Measurements from ENCODE around the gene VIT. TPM values are rescaled to one million over a fixed set of nuclear protein-coding genes. Genes with fewer than 3 reads are reported as not detected.
A peak's percentile ranks its signal among the peaks of the same experiment; 100 is the strongest.

The VIT gene
- total and polyA plus RNA-seq, 7 donors = 1.2 to 8.5 (median 4.5) TPM

DNA sequence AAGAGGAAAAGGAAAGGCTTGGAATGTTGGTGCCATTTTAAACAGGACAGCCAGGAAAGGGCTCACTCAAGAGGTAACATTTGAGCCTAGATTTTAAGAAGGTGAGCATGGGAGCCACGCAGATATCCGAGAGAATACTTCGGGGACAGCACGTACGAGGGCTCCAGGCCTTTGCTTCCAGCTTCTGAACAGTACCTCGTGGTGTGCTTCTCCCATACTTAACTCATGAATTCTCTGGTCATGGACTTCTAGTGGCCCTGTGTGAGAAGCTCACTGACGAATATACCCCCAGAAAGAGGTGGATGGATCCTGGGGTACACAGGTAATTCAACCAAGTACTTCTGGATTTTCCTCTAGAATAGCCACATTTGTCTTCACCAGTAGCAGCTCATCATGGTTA is 2.7 kb upstream of the VIT start:
- H3K27ac ChIP-seq = no peak overlapping the region
- no peaks in the 10 kb centered on the region for H3K27me3 ChIP-seq (ENCODE audit: insufficient read depth in 3 of 3, low read length in 2 of 3)
- intact Hi-C loops (cut with DNase I) = no loop called here
- H3K36me3 ChIP-seq (ENCODE audit: insufficient read depth in 1 of 2, low read depth in 1 of 2) = no peaks in the 10 kb centered on the region
- no peak for ATAC-seq
- no peak for DNase-seq
- no peak overlapping the region for H3K4me3 ChIP-seq
- H3K4me1 ChIP-seq = no peaks in the 10 kb centered on the region
- TF ChIP-seq CTCF (IDR thresholded peaks at IDR 0.05) = no peak
- 92 to 96% (median 95%) methylated on average over 7 of the region's 7 CpGs for WGBS, 3 donors
- no peaks in the 10 kb centered on the region for H3K9me3 ChIP-seq

GRCh38 chr2:36695746-36696415 is 626 bp upstream of the VIT start:
- Histone ChIP-seq H3K27ac (no peak overlapping the region), H3K4me3 (no peak overlapping the region), H3K27me3 (ENCODE audit: insufficient read depth in 3 of 3, low read length in 2 of 3) (no peaks in the 10 kb centered on the region), H3K4me1 (no peaks in the 10 kb centered on the region), H3K36me3 (ENCODE audit: insufficient read depth in 1 of 2, low read depth in 1 of 2) (no peaks in the 10 kb centered on the region), H3K9me3 (no peaks in the 10 kb centered on the region)
- intact Hi-C loops (cut with DNase I) = no loop called here
- WGBS, 3 donors = 39 to 53% (median 42%) methylated on average over 7 of the region's 7 CpGs
- TF ChIP-seq CTCF (IDR thresholded peaks at IDR 0.05) = peak; percentile 10
- peak in 2 of 4 donors; percentile 51 to 67 for ATAC-seq
- DNase-seq = no peak

GRCh38 chr2:36697424-36698066 is 1.0 kb downstream of the VIT start:
- WGBS, 3 donors = 23 to 40% (median 24%) methylated on average over 8 of the region's 8 CpGs
- no peak overlapping the region for H3K27ac ChIP-seq

GRCh38 chr2:36698993-36699392 is 2.5 kb downstream of the VIT start:
- Histone ChIP-seq H3K27ac (no peak overlapping the region), H3K4me1 (no peaks in the 10 kb centered on the region), H3K4me3 (no peak overlapping the region), H3K36me3 (ENCODE audit: insufficient read depth in 1 of 2, low read depth in 1 of 2) (no peaks in the 10 kb centered on the region), H3K27me3 (ENCODE audit: insufficient read depth in 3 of 3, low read length in 2 of 3) (no peaks in the 10 kb centered on the region), H3K9me3 (no peaks in the 10 kb centered on the region)
- TF ChIP-seq CTCF (IDR thresholded peaks at IDR 0.05) = no peak
- 30 to 47% (median 35%) methylated on average over 1 of the region's 1 CpG for WGBS, 3 donors
- DNase-seq = peak in 1 of 2 donors; percentile 27
- intact Hi-C loops (cut with DNase I) = no loop called here
- peak; percentile 36 to 82 (median 80) for ATAC-seq

More at GRCh38 chr2:36697424-36698066, 1.0 kb downstream of the VIT start:
- H3K4me3 ChIP-seq = peak overlapping the region; percentile 51
- intact Hi-C loops (cut with DNase I) = no loop called here
- ATAC-seq (no peak), DNase-seq (no peak)
- no peaks in the 10 kb centered on the region for H3K27me3 ChIP-seq (ENCODE audit: insufficient read depth in 3 of 3, low read length in 2 of 3)
- H3K9me3 ChIP-seq = no peaks in the 10 kb centered on the region
- H3K36me3 ChIP-seq (ENCODE audit: insufficient read depth in 1 of 2, low read depth in 1 of 2) = no peaks in the 10 kb centered on the region
- no peaks in the 10 kb centered on the region for H3K4me1 ChIP-seq
- TF ChIP-seq CTCF (IDR thresholded peaks at IDR 0.05) = no peak
